Measurements from ENCODE around the gene GATAD2A. TPM values are rescaled to one million over a fixed set of nuclear protein-coding genes. Genes with fewer than 3 reads are reported as not detected.

The GATAD2A gene
- total and polyA plus RNA-seq, 2 of the 13 experiments (the other 11 are each of a cell fraction or from before 2014, with no cell fraction given) = 16.8 to 28.6 TPM

GRCh38 chr19:19404879-19405860, at the start of gene GATAD2A (continued):
- TF ChIP-seq ZNF44 (CRISPR knock-in tag; IDR thresholded peaks at IDR 0.05) (peak; percentile 94), ATF5 (CRISPR knock-in tag; IDR thresholded peaks at IDR 0.05; ENCODE audit: low read depth) (peak; percentile 83; the same call in 1 of the 2 replicates), ZNF709 (CRISPR knock-in tag; IDR thresholded peaks at IDR 0.05) (peak; percentile 94), JUNB (CRISPR knock-in tag; IDR thresholded peaks at IDR 0.05; ENCODE audit: borderline replicate concordance) (no peak), DPF2 (CRISPR knock-in tag; IDR thresholded peaks at IDR 0.05; ENCODE audit: borderline replicate concordance, low read depth) (no peak), CEBPZ (IDR thresholded peaks at IDR 0.05; ENCODE audit: low read length) (no peak), SP5 (CRISPR knock-in tag; IDR thresholded peaks at IDR 0.05; ENCODE audit: borderline replicate concordance, low read depth) (peak; percentile 83), SMC3 (IDR thresholded peaks at IDR 0.05; ENCODE audit: low read length) (no peak), ZNF879 (CRISPR knock-in tag; IDR thresholded peaks at IDR 0.05) (peak; percentile 82), NFE2L2 (IDR thresholded peaks at IDR 0.05; ENCODE audit: low read length) (no peak), ZNF563 (CRISPR knock-in tag; IDR thresholded peaks at IDR 0.05) (peak; percentile 98), MATR3 (CRISPR knock-in tag; IDR thresholded peaks at IDR 0.05) (no peak), ZNF138 (CRISPR knock-in tag; IDR thresholded peaks at IDR 0.05; ENCODE audit: low read depth) (peak; percentile 85), TSC22D2 (CRISPR knock-in tag; IDR thresholded peaks at IDR 0.05; ENCODE audit: borderline replicate concordance) (0 out of 2 replicates have a peak, but pooled peaks have one; percentile 91)
- TF ChIP-seq, protein P1, sequence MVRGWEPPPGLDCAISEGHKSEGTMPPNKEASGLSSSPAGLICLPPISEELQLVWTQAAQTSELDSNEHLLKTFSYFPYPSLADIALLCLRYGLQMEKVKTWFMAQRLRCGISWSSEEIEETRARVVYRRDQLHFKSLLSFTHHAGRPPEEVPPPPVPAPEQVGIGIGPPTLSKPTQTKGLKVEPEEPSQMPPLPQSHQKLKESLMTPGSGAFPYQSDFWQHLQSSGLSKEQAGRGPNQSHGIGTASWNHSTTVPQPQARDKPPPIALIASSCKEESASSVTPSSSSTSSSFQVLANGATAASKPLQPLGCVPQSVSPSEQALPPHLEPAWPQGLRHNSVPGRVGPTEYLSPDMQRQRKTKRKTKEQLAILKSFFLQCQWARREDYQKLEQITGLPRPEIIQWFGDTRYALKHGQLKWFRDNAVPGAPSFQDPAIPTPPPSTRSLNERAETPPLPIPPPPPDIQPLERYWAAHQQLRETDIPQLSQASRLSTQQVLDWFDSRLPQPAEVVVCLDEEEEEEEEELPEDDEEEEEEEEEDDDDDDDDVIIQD (CRISPR knock-in tag; IDR thresholded peaks at IDR 0.05; ENCODE audit: low read depth) = peak; percentile 64; the same call in 1 of the 2 replicates
- TF ChIP-seq, protein P2, sequence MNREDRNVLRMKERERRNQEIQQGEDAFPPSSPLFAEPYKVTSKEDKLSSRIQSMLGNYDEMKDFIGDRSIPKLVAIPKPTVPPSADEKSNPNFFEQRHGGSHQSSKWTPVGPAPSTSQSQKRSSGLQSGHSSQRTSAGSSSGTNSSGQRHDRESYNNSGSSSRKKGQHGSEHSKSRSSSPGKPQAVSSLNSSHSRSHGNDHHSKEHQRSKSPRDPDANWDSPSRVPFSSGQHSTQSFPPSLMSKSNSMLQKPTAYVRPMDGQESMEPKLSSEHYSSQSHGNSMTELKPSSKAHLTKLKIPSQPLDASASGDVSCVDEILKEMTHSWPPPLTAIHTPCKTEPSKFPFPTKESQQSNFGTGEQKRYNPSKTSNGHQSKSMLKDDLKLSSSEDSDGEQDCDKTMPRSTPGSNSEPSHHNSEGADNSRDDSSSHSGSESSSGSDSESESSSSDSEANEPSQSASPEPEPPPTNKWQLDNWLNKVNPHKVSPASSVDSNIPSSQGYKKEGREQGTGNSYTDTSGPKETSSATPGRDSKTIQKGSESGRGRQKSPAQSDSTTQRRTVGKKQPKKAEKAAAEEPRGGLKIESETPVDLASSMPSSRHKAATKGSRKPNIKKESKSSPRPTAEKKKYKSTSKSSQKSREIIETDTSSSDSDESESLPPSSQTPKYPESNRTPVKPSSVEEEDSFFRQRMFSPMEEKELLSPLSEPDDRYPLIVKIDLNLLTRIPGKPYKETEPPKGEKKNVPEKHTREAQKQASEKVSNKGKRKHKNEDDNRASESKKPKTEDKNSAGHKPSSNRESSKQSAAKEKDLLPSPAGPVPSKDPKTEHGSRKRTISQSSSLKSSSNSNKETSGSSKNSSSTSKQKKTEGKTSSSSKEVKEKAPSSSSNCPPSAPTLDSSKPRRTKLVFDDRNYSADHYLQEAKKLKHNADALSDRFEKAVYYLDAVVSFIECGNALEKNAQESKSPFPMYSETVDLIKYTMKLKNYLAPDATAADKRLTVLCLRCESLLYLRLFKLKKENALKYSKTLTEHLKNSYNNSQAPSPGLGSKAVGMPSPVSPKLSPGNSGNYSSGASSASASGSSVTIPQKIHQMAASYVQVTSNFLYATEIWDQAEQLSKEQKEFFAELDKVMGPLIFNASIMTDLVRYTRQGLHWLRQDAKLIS (CRISPR knock-in tag; IDR thresholded peaks at IDR 0.05) = no peak
- TF ChIP-seq, protein P3, sequence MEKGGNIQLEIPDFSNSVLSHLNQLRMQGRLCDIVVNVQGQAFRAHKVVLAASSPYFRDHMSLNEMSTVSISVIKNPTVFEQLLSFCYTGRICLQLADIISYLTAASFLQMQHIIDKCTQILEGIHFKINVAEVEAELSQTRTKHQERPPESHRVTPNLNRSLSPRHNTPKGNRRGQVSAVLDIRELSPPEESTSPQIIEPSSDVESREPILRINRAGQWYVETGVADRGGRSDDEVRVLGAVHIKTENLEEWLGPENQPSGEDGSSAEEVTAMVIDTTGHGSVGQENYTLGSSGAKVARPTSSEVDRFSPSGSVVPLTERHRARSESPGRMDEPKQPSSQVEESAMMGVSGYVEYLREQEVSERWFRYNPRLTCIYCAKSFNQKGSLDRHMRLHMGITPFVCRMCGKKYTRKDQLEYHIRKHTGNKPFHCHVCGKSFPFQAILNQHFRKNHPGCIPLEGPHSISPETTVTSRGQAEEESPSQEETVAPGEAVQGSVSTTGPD (CRISPR knock-in tag; IDR thresholded peaks at IDR 0.05) = no peak
